WTC11 (cell line): ENCODE data around the gene ISG20.

Source experiments
- TF ChIP-seq, protein P1 (sequence below): sonication (generic); formaldehyde crosslinking; IDR thresholded peaks from 2 replicates; pipeline ENCODE4 v1.8.1; 2023; ENCODE audit warnings: mild to moderate bottlenecking, missing genetic modification reagents, moderate library complexity
- TF ChIP-seq, protein P2 (sequence below): sonication (generic); formaldehyde crosslinking; IDR thresholded peaks from 2 replicates; pipeline ENCODE4 v1.8.1; 2022; ENCODE audit warnings: mild to moderate bottlenecking, moderate library complexity, missing genetic modification reagents
- TF ChIP-seq, protein P3 (sequence below): fragments of 200-600 bp; IDR thresholded peaks from 2 replicates; pipeline ENCODE4 v1.8.0; 2022; ENCODE audit warnings: antibody characterized with exemption

DNA sequence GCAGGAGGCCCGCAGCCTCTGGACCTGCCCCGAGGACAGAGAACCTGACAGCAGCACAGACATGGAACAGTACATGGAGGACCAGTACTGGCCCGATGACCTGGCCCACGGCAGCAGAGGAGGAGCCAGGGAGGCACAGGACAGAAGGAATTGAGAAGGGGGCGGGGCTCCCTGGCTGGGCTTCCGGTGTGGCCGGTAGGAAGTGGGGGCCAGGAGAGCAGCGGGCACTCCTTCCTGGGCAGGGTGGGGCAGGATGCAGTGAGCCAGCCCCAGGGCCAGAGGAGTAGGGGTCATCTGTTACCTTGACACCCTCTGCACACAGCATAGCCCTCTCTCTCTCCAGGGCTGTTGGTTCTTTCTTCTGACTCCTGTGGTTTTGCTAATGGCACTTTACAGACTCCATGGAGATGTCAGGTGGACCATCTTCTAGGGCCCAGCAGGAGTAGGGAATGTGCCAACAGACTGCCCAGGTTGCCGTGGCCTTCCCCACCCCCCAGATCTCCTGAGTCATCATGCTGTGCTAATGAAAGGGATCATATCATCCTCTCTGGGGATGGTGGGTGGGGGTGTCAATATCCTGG is 8.6 kb upstream of the ISG20 start:
- TF ChIP-seq, protein P1, sequence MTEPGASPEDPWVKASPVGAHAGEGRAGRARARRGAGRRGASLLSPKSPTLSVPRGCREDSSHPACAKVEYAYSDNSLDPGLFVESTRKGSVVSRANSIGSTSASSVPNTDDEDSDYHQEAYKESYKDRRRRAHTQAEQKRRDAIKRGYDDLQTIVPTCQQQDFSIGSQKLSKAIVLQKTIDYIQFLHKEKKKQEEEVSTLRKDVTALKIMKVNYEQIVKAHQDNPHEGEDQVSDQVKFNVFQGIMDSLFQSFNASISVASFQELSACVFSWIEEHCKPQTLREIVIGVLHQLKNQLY (CRISPR knock-in tag) = no peak
- TF ChIP-seq, protein P2, sequence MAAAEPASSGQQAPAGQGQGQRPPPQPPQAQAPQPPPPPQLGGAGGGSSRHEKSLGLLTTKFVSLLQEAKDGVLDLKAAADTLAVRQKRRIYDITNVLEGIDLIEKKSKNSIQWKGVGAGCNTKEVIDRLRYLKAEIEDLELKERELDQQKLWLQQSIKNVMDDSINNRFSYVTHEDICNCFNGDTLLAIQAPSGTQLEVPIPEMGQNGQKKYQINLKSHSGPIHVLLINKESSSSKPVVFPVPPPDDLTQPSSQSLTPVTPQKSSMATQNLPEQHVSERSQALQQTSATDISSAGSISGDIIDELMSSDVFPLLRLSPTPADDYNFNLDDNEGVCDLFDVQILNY (CRISPR knock-in tag) = no peak
- TF ChIP-seq, protein P3, sequence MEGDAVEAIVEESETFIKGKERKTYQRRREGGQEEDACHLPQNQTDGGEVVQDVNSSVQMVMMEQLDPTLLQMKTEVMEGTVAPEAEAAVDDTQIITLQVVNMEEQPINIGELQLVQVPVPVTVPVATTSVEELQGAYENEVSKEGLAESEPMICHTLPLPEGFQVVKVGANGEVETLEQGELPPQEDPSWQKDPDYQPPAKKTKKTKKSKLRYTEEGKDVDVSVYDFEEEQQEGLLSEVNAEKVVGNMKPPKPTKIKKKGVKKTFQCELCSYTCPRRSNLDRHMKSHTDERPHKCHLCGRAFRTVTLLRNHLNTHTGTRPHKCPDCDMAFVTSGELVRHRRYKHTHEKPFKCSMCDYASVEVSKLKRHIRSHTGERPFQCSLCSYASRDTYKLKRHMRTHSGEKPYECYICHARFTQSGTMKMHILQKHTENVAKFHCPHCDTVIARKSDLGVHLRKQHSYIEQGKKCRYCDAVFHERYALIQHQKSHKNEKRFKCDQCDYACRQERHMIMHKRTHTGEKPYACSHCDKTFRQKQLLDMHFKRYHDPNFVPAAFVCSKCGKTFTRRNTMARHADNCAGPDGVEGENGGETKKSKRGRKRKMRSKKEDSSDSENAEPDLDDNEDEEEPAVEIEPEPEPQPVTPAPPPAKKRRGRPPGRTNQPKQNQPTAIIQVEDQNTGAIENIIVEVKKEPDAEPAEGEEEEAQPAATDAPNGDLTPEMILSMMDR = no peak
